Measurements from ENCODE around the gene ZNF438. TPM values are rescaled to one million over a fixed set of nuclear protein-coding genes. Genes with fewer than 3 reads are reported as not detected.
"Not testable (repeated sequence)": the region's sequence is repeated elsewhere in the genome, so short reads cannot be mapped to it uniquely, and the experiment has no call there.

The ZNF438 gene
- total and polyA plus RNA-seq, 3 experiments from 2014 or later: 2.9 to 4.2 (median 3.9) TPM

- peaks cover 2 to 14% (median 3%) of the 10 kb centered on the region in 3 donors for H3K36me3 Mint-ChIP-seq
Observed at GRCh38 chr10:30986053-30986555, 45.6 kb downstream of the ZNF438 start.

GRCh38 chr10:30985512-30985911, 46.2 kb downstream of the ZNF438 start:
- Histone ChIP-seq H3K4me1 (ENCODE audit: insufficient read depth, low read length) (no peaks in the 10 kb centered on the region), H3K4me3 (ENCODE audit: low read length) (no peak overlapping the region), H3K36me3 (ENCODE audit: insufficient read depth, low read length) (no peaks in the 10 kb centered on the region), H3K27ac (ENCODE audit: low read depth, low read length) (no peak overlapping the region), H3K27me3 (ENCODE audit: insufficient read depth, low read length, poor library complexity, severe bottlenecking) (no peaks in the 10 kb centered on the region), H3K9me3 (ENCODE audit: low read length) (no peaks in the 10 kb centered on the region)
- no peak for DNase-seq
- Mint-ChIP-seq H3K4me1 (peaks cover 0 to 7% (median 2%) of the 10 kb centered on the region in 3 donors), H3K9me3 (peaks cover 0 to 7% (median 0%) of the 10 kb centered on the region in 5 donors), H3K36me3 (peaks cover 3 to 19% (median 3%) of the 10 kb centered on the region in 3 donors), H3K4me3 (no peak overlapping the region), H3K27me3 (no peaks in the 10 kb centered on the region), H3K27ac (no peak overlapping the region)
- POLR2A ChIA-PET: no interaction called here
- CTCF ChIA-PET: interaction anchor here (1.2 kb wide), 1 partner anchor 10 kb away, joined by 3 read pairs; no protein-coding TSS in a partner anchor

More at GRCh38 chr10:30986053-30986555, 45.6 kb downstream of the ZNF438 start:
- H3K9me3 ChIP-seq (ENCODE audit: low read length): no peaks in the 10 kb centered on the region
- no peak overlapping the region for H3K4me3 ChIP-seq (ENCODE audit: low read length)
- no peaks in the 10 kb centered on the region for H3K4me1 ChIP-seq (ENCODE audit: insufficient read depth, low read length)
- Mint-ChIP-seq H3K27ac (no peak overlapping the region), H3K9me3 (peaks cover 0 to 7% (median 0%) of the 10 kb centered on the region in 5 donors), H3K4me3 (no peak overlapping the region), H3K4me1 (peaks cover 0 to 7% (median 2%) of the 10 kb centered on the region in 3 donors), H3K27me3 (no peaks in the 10 kb centered on the region)
- CTCF ChIA-PET: interaction anchor here (1.2 kb wide), 1 partner anchor 9 kb away, joined by 3 read pairs; no protein-coding TSS in a partner anchor
- H3K27me3 ChIP-seq (ENCODE audit: insufficient read depth, low read length, poor library complexity, severe bottlenecking): no peaks in the 10 kb centered on the region
- DNase-seq: no peak
- H3K27ac ChIP-seq (ENCODE audit: low read depth, low read length): no peak overlapping the region
- no peaks in the 10 kb centered on the region for H3K36me3 ChIP-seq (ENCODE audit: insufficient read depth, low read length)
- POLR2A ChIA-PET: no interaction called here

GRCh38 chr10:30984563-30985328, 46.9 kb downstream of the ZNF438 start:
- CTCF ChIA-PET: no interaction called here
- H3K36me3 Mint-ChIP-seq: peaks cover 5 to 27% (median 7%) of the 10 kb centered on the region in 3 donors
- POLR2A ChIA-PET: no interaction called here

GRCh38 chr10:30983209-30983608, 48.5 kb downstream of the ZNF438 start:
- CTCF ChIA-PET; H3K36me3 ChIP-seq (ENCODE audit: insufficient read depth, low read length); H3K27me3 Mint-ChIP-seq; H3K9me3 ChIP-seq (ENCODE audit: low read length); H3K27ac ChIP-seq (ENCODE audit: low read depth, low read length); DNase-seq; H3K9me3 Mint-ChIP-seq; H3K4me1 ChIP-seq (ENCODE audit: insufficient read depth, low read length); H3K4me3 ChIP-seq (ENCODE audit: low read length); H3K27me3 ChIP-seq (ENCODE audit: insufficient read depth, low read length, poor library complexity, severe bottlenecking); H3K4me3 Mint-ChIP-seq; POLR2A ChIA-PET; H3K4me1 Mint-ChIP-seq: not testable (repeated sequence)
- H3K36me3 Mint-ChIP-seq: peaks cover 5 to 34% (median 9%) of the 10 kb centered on the region in 3 donors
- peak overlapping the region in 1 of 8 donors; percentile 7 for H3K27ac Mint-ChIP-seq

More at GRCh38 chr10:30984563-30985328, 46.9 kb downstream of the ZNF438 start:
- Mint-ChIP-seq H3K4me1 (peaks cover 0 to 7% (median 2%) of the 10 kb centered on the region in 3 donors), H3K27me3 (no peaks in the 10 kb centered on the region), H3K4me3 (no peak overlapping the region), H3K9me3 (peaks cover 0 to 7% (median 1%) of the 10 kb centered on the region in 5 donors), H3K27ac (no peak overlapping the region)
- no peaks in the 10 kb centered on the region for H3K36me3 ChIP-seq (ENCODE audit: insufficient read depth, low read length)
- no peaks in the 10 kb centered on the region for H3K4me1 ChIP-seq (ENCODE audit: insufficient read depth, low read length)
- no peak overlapping the region for H3K4me3 ChIP-seq (ENCODE audit: low read length)
- no peak for DNase-seq
- H3K27me3 ChIP-seq (ENCODE audit: insufficient read depth, low read length, poor library complexity, severe bottlenecking): no peaks in the 10 kb centered on the region
- no peak overlapping the region for H3K27ac ChIP-seq (ENCODE audit: low read depth, low read length)
- no peaks in the 10 kb centered on the region for H3K9me3 ChIP-seq (ENCODE audit: low read length)

GRCh38 chr10:30980951-30981616, 50.6 kb downstream of the ZNF438 start:
- no peak overlapping the region for H3K27ac ChIP-seq (ENCODE audit: low read depth, low read length)
- Mint-ChIP-seq H3K27ac (no peak overlapping the region), H3K27me3 (no peaks in the 10 kb centered on the region), H3K4me1 (peaks cover 0 to 7% (median 2%) of the 10 kb centered on the region in 3 donors), H3K4me3 (peak overlapping the region in 1 of 7 donors; percentile 46), H3K9me3 (peaks cover 0 to 7% (median 3%) of the 10 kb centered on the region in 5 donors), H3K36me3 (peaks cover 5 to 32% (median 9%) of the 10 kb centered on the region in 3 donors)
- no peaks in the 10 kb centered on the region for H3K9me3 ChIP-seq (ENCODE audit: low read length)
- no peaks in the 10 kb centered on the region for H3K36me3 ChIP-seq (ENCODE audit: insufficient read depth, low read length)
- no peaks in the 10 kb centered on the region for H3K4me1 ChIP-seq (ENCODE audit: insufficient read depth, low read length)
- H3K4me3 ChIP-seq (ENCODE audit: low read length): no peak overlapping the region
- H3K27me3 ChIP-seq (ENCODE audit: insufficient read depth, low read length, poor library complexity, severe bottlenecking): no peaks in the 10 kb centered on the region
- no peak for DNase-seq
- POLR2A ChIA-PET: no interaction called here
- CTCF ChIA-PET: interaction anchor here (0.9 kb wide), 1 partner anchor 25 kb away, joined by 3 read pairs; no protein-coding TSS in a partner anchor

- H3K36me3 Mint-ChIP-seq: peaks cover 5 to 32% (median 9%) of the 10 kb centered on the region in 3 donors
- H3K27me3 ChIP-seq (ENCODE audit: insufficient read depth, low read length, poor library complexity, severe bottlenecking): no peaks in the 10 kb centered on the region
- no peak for DNase-seq
- H3K4me1 ChIP-seq (ENCODE audit: insufficient read depth, low read length): no peaks in the 10 kb centered on the region
- CTCF ChIA-PET: no interaction called here
- H3K4me3 ChIP-seq (ENCODE audit: low read length): no peak overlapping the region
- no peaks in the 10 kb centered on the region for H3K27me3 Mint-ChIP-seq
- peaks cover 0 to 7% (median 0%) of the 10 kb centered on the region in 3 donors for H3K4me1 Mint-ChIP-seq
- H3K36me3 ChIP-seq (ENCODE audit: insufficient read depth, low read length): no peaks in the 10 kb centered on the region
- H3K9me3 Mint-ChIP-seq: peaks cover 0 to 7% (median 3%) of the 10 kb centered on the region in 5 donors
- no peak overlapping the region for H3K27ac Mint-ChIP-seq
- no peak overlapping the region for H3K27ac ChIP-seq (ENCODE audit: low read depth, low read length)
- H3K9me3 ChIP-seq (ENCODE audit: low read length): no peaks in the 10 kb centered on the region
- POLR2A ChIA-PET: no interaction called here
- no peak overlapping the region for H3K4me3 Mint-ChIP-seq
Observed at GRCh38 chr10:30979956-30980355, 51.7 kb downstream of the ZNF438 start.

GRCh38 chr10:30978843-30979242, 52.8 kb downstream of the ZNF438 start:
- Mint-ChIP-seq H3K27me3 (no peaks in the 10 kb centered on the region), H3K9me3 (peaks cover 0 to 7% (median 3%) of the 10 kb centered on the region in 5 donors), H3K4me1 (peaks cover 0 to 7% (median 0%) of the 10 kb centered on the region in 3 donors), H3K36me3 (peaks cover 5 to 32% (median 9%) of the 10 kb centered on the region in 3 donors), H3K4me3 (no peak overlapping the region), H3K27ac (no peak overlapping the region)
- Histone ChIP-seq H3K27me3 (ENCODE audit: insufficient read depth, low read length, poor library complexity, severe bottlenecking) (no peaks in the 10 kb centered on the region), H3K4me3 (ENCODE audit: low read length) (no peak overlapping the region), H3K36me3 (ENCODE audit: insufficient read depth, low read length) (no peaks in the 10 kb centered on the region), H3K27ac (ENCODE audit: low read depth, low read length) (no peak overlapping the region), H3K4me1 (ENCODE audit: insufficient read depth, low read length) (no peaks in the 10 kb centered on the region), H3K9me3 (ENCODE audit: low read length) (no peaks in the 10 kb centered on the region)
- ChIA-PET CTCF (no interaction called here), POLR2A (no interaction called here)
- DNase-seq: no peak

DNA sequence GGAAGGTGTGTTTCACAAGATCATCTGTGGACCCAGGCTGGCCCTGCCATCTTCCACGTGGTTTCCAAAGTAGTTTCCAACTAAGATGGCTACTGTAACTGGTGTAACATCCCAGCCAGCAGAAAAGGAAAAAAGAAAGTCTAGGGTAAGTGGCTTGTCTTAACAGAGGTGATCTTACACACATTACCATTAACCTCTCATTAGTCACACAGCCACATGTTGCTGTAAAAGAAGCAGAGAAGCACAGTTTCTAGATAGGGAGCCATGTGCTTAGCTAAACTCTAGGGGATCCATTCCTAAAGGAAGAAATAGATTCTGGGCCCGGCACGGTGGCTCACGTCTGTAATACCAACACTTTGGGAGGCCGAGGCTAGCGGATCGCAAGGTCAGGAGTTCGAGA, 54.3 kb downstream of the ZNF438 start:
- H3K27me3 ChIP-seq (ENCODE audit: insufficient read depth, low read length, poor library complexity, severe bottlenecking): no peaks in the 10 kb centered on the region
- H3K9me3 Mint-ChIP-seq: peaks cover 0 to 3% (median 0%) of the 10 kb centered on the region in 5 donors
- H3K27me3 Mint-ChIP-seq: peaks cover 0 to 1% of the 10 kb centered on the region in 2 donors
- no peak overlapping the region for H3K27ac Mint-ChIP-seq
- H3K36me3 ChIP-seq (ENCODE audit: insufficient read depth, low read length): no peaks in the 10 kb centered on the region
- no peak for DNase-seq
- H3K36me3 Mint-ChIP-seq: peaks cover 4 to 23% (median 6%) of the 10 kb centered on the region in 3 donors
- ChIA-PET POLR2A (no interaction called here), CTCF (no interaction called here)
- H3K27ac ChIP-seq (ENCODE audit: low read depth, low read length): no peak overlapping the region
- H3K4me1 ChIP-seq (ENCODE audit: insufficient read depth, low read length): no peaks in the 10 kb centered on the region
- H3K4me3 Mint-ChIP-seq: peak overlapping the region in 1 of 7 donors; percentile 23
- H3K4me1 Mint-ChIP-seq: no peaks in the 10 kb centered on the region
- no peaks in the 10 kb centered on the region for H3K9me3 ChIP-seq (ENCODE audit: low read length)
- H3K4me3 ChIP-seq (ENCODE audit: low read length): no peak overlapping the region

Data from CD8-positive, alpha-beta memory T cell (primary cell).